ENCODE results near the gene IFITM1. TPM values are rescaled to one million over a fixed set of nuclear protein-coding genes. Genes with fewer than 3 reads are reported as not detected.

Gene IFITM1
- total and polyA plus RNA-seq, 8 donors, result 10.0 to 54.5 (median 26.4) TPM

GRCh38 chr11:269146-269890 is 44.5 kb upstream of the IFITM1 start:
- no peaks in the 10 kb centered on the region for H3K9me3 ChIP-seq
- FAIRE-seq, result no peak
- no peaks in the 10 kb centered on the region for H3K36me3 ChIP-seq
- no peak for DNase-seq
- no peaks in the 10 kb centered on the region for H3K27me3 ChIP-seq
- H3K4me1 ChIP-seq, result no peaks in the 10 kb centered on the region
- ATAC-seq, result peak in 3 of 4 donors; percentile 25 to 47 (median 39)
- intact Hi-C loops (cut with DNase I), result no loop called here
- 54 to 55% methylated on average over 21 of the region's 21 CpGs for WGBS, 2 donors
- H3K4me3 ChIP-seq, result peak overlapping the region in 1 of 4 donors; percentile 7
- H3K27ac ChIP-seq, result peak overlapping the region in 2 of 4 donors; percentile 43 to 56
- no peak for TF ChIP-seq CTCF (IDR thresholded peaks at IDR 0.05)

- no peak overlapping the region for H3K4me3 ChIP-seq
- no peaks in the 10 kb centered on the region for H3K36me3 ChIP-seq
- 80 to 81% methylated on average over 18 of the region's 18 CpGs for WGBS, 2 donors
- no peaks in the 10 kb centered on the region for H3K27me3 ChIP-seq
- no peak for ATAC-seq
- no peak for TF ChIP-seq CTCF (IDR thresholded peaks at IDR 0.05)
- FAIRE-seq, result no peak
- no peaks in the 10 kb centered on the region for H3K9me3 ChIP-seq
- intact Hi-C loops (cut with DNase I), result no loop called here
- DNase-seq, result peak in 1 of 6 donors; percentile 54
- no peak overlapping the region for H3K27ac ChIP-seq
- H3K4me1 ChIP-seq, result no peaks in the 10 kb centered on the region
Measured at GRCh38 chr11:270451-271318, 43.2 kb upstream of the IFITM1 start.

GRCh38 chr11:271319-271715 is 42.5 kb upstream of the IFITM1 start:
- intact Hi-C loops (cut with DNase I), result no loop called here
- 60 to 62% methylated on average over 8 of the region's 8 CpGs for WGBS, 2 donors
- H3K27ac ChIP-seq, result no peak overlapping the region
- DNase-seq, result peak in 1 of 6 donors; percentile 55
- no peak for TF ChIP-seq CTCF (IDR thresholded peaks at IDR 0.05)
- H3K4me3 ChIP-seq, result no peak overlapping the region
- no peaks in the 10 kb centered on the region for H3K9me3 ChIP-seq
- ATAC-seq, result no peak
- no peaks in the 10 kb centered on the region for H3K4me1 ChIP-seq
- no peaks in the 10 kb centered on the region for H3K36me3 ChIP-seq
- no peak for FAIRE-seq
- H3K27me3 ChIP-seq, result no peaks in the 10 kb centered on the region

GRCh38 chr11:272195-272930 is 41.5 kb upstream of the IFITM1 start:
- ATAC-seq (no peak), DNase-seq (peak in 1 of 6 donors; percentile 34), FAIRE-seq (no peak)
- no peak overlapping the region for H3K27ac ChIP-seq
- 82 to 89% methylated on average over 22 of the region's 22 CpGs for WGBS, 2 donors
- TF ChIP-seq CTCF (IDR thresholded peaks at IDR 0.05), result no peak
- H3K36me3 ChIP-seq, result no peaks in the 10 kb centered on the region
- H3K27me3 ChIP-seq, result no peaks in the 10 kb centered on the region
- H3K4me3 ChIP-seq, result no peak overlapping the region
- H3K9me3 ChIP-seq, result no peaks in the 10 kb centered on the region
- intact Hi-C loops (cut with DNase I), result no loop called here
- no peaks in the 10 kb centered on the region for H3K4me1 ChIP-seq
